ENCODE results near the gene NARF. TPM values are rescaled to one million over a fixed set of nuclear protein-coding genes. Genes with fewer than 3 reads are reported as not detected.

Gene NARF
- total RNA-seq, 1 experiment from 2014 or later, result 37.7 TPM

GRCh38 chr17:82433560-82434215, 24.9 kb upstream of the NARF start:
- DNase-seq (ENCODE audit: extremely low read depth, low read depth), result no peak

- no peak for DNase-seq (ENCODE audit: extremely low read depth, low read depth)
These were observed 24.4 kb upstream of the NARF start for GRCh38 chr17:82434216-82434565.

GRCh38 chr17:82435103-82435502, 23.4 kb upstream of the NARF start:
- no peak for DNase-seq (ENCODE audit: extremely low read depth, low read depth)

GRCh38 chr17:82435601-82436583, 22.6 kb upstream of the NARF start:
- no peak for DNase-seq (ENCODE audit: extremely low read depth, low read depth)

GRCh38 chr17:82436601-82437324, 21.8 kb upstream of the NARF start:
- DNase-seq (ENCODE audit: extremely low read depth, low read depth), result no peak

GRCh38 chr17:82437325-82437668, 21.2 kb upstream of the NARF start:
- DNase-seq (ENCODE audit: extremely low read depth, low read depth), result no peak

- no peak for DNase-seq (ENCODE audit: extremely low read depth, low read depth)
These were observed 19.9 kb upstream of the NARF start for GRCh38 chr17:82438401-82439193.

GRCh38 chr17:82439194-82439828, 19.2 kb upstream of the NARF start:
- no peak for DNase-seq (ENCODE audit: extremely low read depth, low read depth)

- DNase-seq (ENCODE audit: extremely low read depth, low read depth), result no peak
These were observed 18.6 kb upstream of the NARF start for GRCh38 chr17:82439829-82440365.

- DNase-seq (ENCODE audit: extremely low read depth, low read depth), result no peak
These were observed 18.0 kb upstream of the NARF start for GRCh38 chr17:82440469-82440981.

- DNase-seq (ENCODE audit: extremely low read depth, low read depth), result no peak
These were observed 17.4 kb upstream of the NARF start for GRCh38 chr17:82440991-82441627.

GRCh38 chr17:82441691-82442487, 16.7 kb upstream of the NARF start:
- DNase-seq (ENCODE audit: extremely low read depth, low read depth), result no peak

GRCh38 chr17:82442643-82443464, 15.7 kb upstream of the NARF start:
- no peak for DNase-seq (ENCODE audit: extremely low read depth, low read depth)

- no peak for DNase-seq (ENCODE audit: extremely low read depth, low read depth)
These were observed 14.9 kb upstream of the NARF start for GRCh38 chr17:82443465-82444283.

- DNase-seq (ENCODE audit: extremely low read depth, low read depth), result no peak
These were observed 14.2 kb upstream of the NARF start for GRCh38 chr17:82444284-82444893.

- no peak for DNase-seq (ENCODE audit: extremely low read depth, low read depth)
These were observed 13.5 kb upstream of the NARF start for GRCh38 chr17:82444941-82445521.

All from NCI-H460 (cell line).